Activated CD4-positive, alpha-beta T cell treated with anti-CD3 and anti-CD28 coated beads for 36 hours (primary cell): ENCODE data around the gene OR52W1. TPM values are rescaled to one million over a fixed set of nuclear protein-coding genes. Genes with fewer than 3 reads are reported as not detected.

Experiments used
- ATAC-seq: fragments of 200-7000 bp; cut with Tn5 transposase; one replicate; pipeline ENCODE4 v1.10.0; 2021; ENCODE audit warnings: mild to moderate bottlenecking, moderate library complexity
- CTCF ChIA-PET: fragments of 350-600 bp; sonication (Branson Sonifier 250); formaldehyde crosslinking; loops from one replicate; lab custom pipeline; 2021; ENCODE audit warnings: antibody characterized with exemption; lab: Charles Lee
- POLR2A ChIA-PET: fragments of 350-600 bp; sonication (Branson Sonifier 250); formaldehyde crosslinking; loops from one replicate; lab custom pipeline; 2021; ENCODE audit warnings: antibody characterized with exemption, inconsistent platforms; lab: Charles Lee
- DNase-seq: peaks from one replicate; pipeline ENCODE4 v3.0.0-alpha.2; 2020
- H3K27ac Mint-ChIP-seq: one replicate; pipeline ENCODE4 v1.8.0; 2021; ENCODE audit warnings: mixed read lengths
- H3K27me3 Mint-ChIP-seq: one replicate; pipeline ENCODE4 v1.8.0; 2021; ENCODE audit warnings: mixed read lengths
- H3K36me3 Mint-ChIP-seq: one replicate; pipeline ENCODE4 v1.8.0; 2021; ENCODE audit warnings: low read depth, mixed read lengths
- H3K4me1 Mint-ChIP-seq: one replicate; pipeline ENCODE4 v1.8.0; 2021; ENCODE audit warnings: mixed read lengths
- H3K4me3 Mint-ChIP-seq: one replicate; pipeline ENCODE4 v1.8.0; 2021; ENCODE audit warnings: mild to moderate bottlenecking, moderate library complexity, mixed read lengths
- H3K9me3 Mint-ChIP-seq: one replicate; pipeline ENCODE4 v1.8.0; 2021; ENCODE audit warnings: low read depth, mixed read lengths
- intact Hi-C, 2 experiments: fragments of 100-400 bp; cut with DNase I in 1 of 2; cut with micrococcal nuclease in 1 of 2; formaldehyde crosslinking; loops; one replicate each; pipeline versions ENCODE4 v1.14.2 to v1.15.1; 2022 to 2024; cut with DNase I, micrococcal nuclease
- total RNA-seq, 2 experiments: library from RNA; stranded (reverse); gene quantifications; one replicate each; pipeline ENCODE4 v1.2.3, GENCODE V29; 2021

The OR52W1 gene
- total RNA-seq, 2 experiments from 2014 or later = not detected

DNA sequence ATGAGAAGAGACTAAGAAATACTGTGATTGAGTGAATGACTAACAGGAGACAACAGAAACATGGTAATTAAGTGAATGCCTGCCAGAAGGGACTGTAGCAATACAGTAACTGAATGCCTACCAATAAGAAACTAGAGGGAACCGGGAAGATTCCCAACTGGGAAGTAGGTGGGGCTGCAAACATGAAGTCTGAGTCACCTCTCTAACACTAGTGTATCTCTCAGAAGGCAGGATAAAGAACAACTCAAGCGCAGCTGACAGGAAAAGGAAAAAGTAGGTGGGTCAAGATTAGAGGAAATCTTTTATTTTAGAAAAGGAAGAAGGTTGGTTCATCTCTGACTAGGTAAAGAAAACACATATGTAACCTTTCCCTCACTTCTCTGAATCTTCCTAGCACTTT is 20.3 kb downstream of the OR52W1 start:
- ChIA-PET CTCF (interaction anchor here (0.7 to 1.2 kb wide), 2 partner anchors 77 to 144 kb away, joined by 3 read pairs; no protein-coding TSS in a partner anchor), POLR2A (no interaction called here)
- Mint-ChIP-seq H3K9me3 (no peaks in the 10 kb centered on the region), H3K27me3 (no peaks in the 10 kb centered on the region), H3K4me3 (no peak overlapping the region), H3K36me3 (peaks cover 37% of the 10 kb centered on the region), H3K4me1 (peaks cover 12% of the 10 kb centered on the region), H3K27ac (no peak overlapping the region)
- intact Hi-C loops = no loop called here
- ATAC-seq = no peak
- DNase-seq = no peak

DNA sequence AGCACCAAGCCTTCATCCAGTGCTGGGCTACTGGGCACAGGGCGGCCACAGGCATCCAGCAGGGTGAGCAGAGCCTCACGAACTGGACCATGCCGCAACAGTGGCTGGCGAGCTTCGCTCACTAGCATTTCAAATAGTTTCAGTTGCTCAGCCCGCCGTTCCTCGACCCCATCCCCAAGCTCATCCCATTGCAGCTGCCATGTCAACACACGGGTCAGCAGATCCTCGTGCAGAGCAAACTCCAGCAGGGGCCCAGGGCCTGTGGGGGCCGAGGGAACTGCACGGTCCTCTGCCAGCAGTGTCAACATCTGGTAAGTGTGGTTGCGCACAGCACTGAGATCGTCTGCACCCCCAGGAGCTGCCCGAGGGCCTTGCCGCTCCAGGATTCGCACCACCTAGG is 24.8 kb downstream of the OR52W1 start:
- no peak overlapping the region for H3K4me3 Mint-ChIP-seq

DNA sequence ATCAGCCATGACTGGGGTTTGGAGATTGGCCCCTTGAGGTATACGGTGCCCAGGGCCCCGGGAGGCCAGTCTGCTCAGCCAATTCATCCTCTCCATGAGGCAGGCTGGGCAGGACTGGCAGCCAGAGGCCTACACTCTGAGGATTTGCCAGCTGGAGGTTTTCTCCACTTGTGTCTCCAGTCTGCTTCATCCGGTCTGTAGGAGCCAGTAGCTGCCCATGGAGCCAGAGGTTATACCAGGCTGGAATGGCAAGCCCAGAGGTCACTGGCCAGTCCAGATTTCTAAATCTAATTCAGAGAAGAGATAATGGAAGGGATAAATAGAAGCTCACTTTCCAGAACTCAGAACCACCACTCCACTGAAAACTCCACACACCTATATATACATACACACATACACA is 25.4 kb downstream of the OR52W1 start:
- ATAC-seq (no peak), DNase-seq (no peak)
- intact Hi-C loops = no loop called here
- no peaks in the 10 kb centered on the region for H3K9me3 Mint-ChIP-seq
- ChIA-PET CTCF (interaction anchor here (1.0 to 1.8 kb wide), 3 partner anchors 9 to 302 kb away, joined by 3 to 7 read pairs (median 4); no protein-coding TSS in a partner anchor), POLR2A (interaction anchor here (0.5 kb wide), 1 partner anchor 8 kb away, joined by 3 read pairs; no protein-coding TSS in a partner anchor)
- H3K27ac Mint-ChIP-seq = no peak overlapping the region
- peaks cover 26% of the 10 kb centered on the region for H3K4me1 Mint-ChIP-seq
- no peak overlapping the region for H3K4me3 Mint-ChIP-seq
- H3K27me3 Mint-ChIP-seq = no peaks in the 10 kb centered on the region
- H3K36me3 Mint-ChIP-seq = peaks cover 27% of the 10 kb centered on the region

More for the DNA sequence above, 24.8 kb downstream of the OR52W1 start:
- ChIA-PET POLR2A (no interaction called here), CTCF (interaction anchor here (1.0 to 1.8 kb wide), 2 partner anchors 139 to 302 kb away, joined by 3 to 7 read pairs; no protein-coding TSS in a partner anchor)
- Mint-ChIP-seq H3K4me1 (peaks cover 22% of the 10 kb centered on the region), H3K9me3 (no peaks in the 10 kb centered on the region), H3K27me3 (no peaks in the 10 kb centered on the region), H3K36me3 (peaks cover 29% of the 10 kb centered on the region), H3K27ac (no peak overlapping the region)
- DNase-seq (no peak), ATAC-seq (no peak)
- intact Hi-C loops = no loop called here

DNA sequence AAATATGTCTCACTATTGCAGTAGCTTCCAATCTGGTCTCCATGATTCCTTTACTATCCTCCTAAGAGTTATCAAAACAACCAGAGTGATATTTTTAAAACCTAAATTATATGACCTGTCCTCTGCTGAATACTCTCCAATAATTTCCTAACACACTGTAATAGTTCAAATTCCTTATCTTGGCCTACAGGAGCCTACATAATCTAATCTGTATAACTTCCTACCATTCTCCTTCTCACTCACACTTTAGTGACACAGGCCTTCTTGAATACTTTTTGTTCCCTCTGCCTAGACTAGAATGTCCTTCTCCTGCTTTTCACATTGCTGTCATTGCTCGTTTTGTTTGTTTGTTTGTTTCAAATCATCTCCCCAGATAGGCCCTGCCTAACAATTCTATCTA is 26.0 kb downstream of the OR52W1 start:
- no peaks in the 10 kb centered on the region for H3K9me3 Mint-ChIP-seq
- no peaks in the 10 kb centered on the region for H3K27me3 Mint-ChIP-seq
- H3K36me3 Mint-ChIP-seq = peaks cover 25% of the 10 kb centered on the region
- H3K4me1 Mint-ChIP-seq = peaks cover 28% of the 10 kb centered on the region
- no peak overlapping the region for H3K4me3 Mint-ChIP-seq
- no peak for ATAC-seq
- intact Hi-C loops = no loop called here
- ChIA-PET POLR2A (interaction anchor here (0.5 kb wide), 1 partner anchor 7 kb away, joined by 3 read pairs; no protein-coding TSS in a partner anchor), CTCF (interaction anchor here (1.0 to 1.1 kb wide), 2 partner anchors 10 to 301 kb away, joined by 3 to 4 read pairs; no protein-coding TSS in a partner anchor)
- H3K27ac Mint-ChIP-seq = no peak overlapping the region
- DNase-seq = no peak

DNA sequence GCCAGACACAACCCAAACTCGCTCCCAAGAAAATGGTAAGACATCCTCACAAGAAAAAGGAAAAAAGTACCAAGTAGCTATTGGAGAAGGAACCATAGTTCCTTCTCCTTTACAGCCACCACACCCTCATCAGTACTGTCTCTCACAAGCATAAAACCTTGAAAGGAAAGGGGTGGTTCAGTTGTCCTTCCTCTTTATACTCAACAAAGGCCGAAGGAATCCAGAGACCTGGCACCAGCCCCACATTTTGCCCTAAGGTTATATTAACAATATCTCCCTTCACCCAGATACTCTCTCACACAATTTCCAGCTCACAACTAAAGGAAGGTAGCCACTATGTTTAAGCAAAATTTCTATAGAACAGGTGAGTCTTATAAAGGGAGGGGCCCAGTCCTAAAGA is 26.9 kb downstream of the OR52W1 start:
- ChIA-PET CTCF (no interaction called here), POLR2A (no interaction called here)
- no peak for ATAC-seq
- DNase-seq = no peak
- no peak overlapping the region for H3K4me3 Mint-ChIP-seq
- H3K27ac Mint-ChIP-seq = no peak overlapping the region
- no peaks in the 10 kb centered on the region for H3K9me3 Mint-ChIP-seq
- H3K4me1 Mint-ChIP-seq = peaks cover 31% of the 10 kb centered on the region
- intact Hi-C loops = no loop called here
- H3K27me3 Mint-ChIP-seq = no peaks in the 10 kb centered on the region
- peaks cover 23% of the 10 kb centered on the region for H3K36me3 Mint-ChIP-seq

DNA sequence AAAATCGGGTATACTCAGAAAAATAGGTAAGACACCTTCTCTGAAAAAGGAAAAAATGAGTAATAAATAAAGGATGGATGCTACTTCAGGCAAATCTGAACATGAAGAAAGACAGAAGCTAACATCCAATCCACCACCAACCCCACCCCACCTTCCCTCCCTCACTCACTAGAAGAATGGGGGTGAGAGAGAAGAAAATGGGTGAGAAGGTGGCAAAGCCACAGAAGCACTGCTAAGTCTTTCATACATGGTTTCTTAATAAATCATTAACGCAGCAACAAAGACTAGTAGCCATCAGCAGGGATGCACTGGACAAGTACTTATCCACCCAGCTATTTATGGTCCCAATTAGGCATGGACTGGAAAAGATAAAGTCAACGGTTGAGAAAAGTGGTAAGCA is 29.5 kb downstream of the OR52W1 start:
- CTCF ChIA-PET = interaction anchor here (0.6 to 2.3 kb wide), 5 partner anchors 8 to 185 kb away, joined by 3 to 6 read pairs (median 3); no protein-coding TSS in a partner anchor
- peaks cover 10% of the 10 kb centered on the region for H3K36me3 Mint-ChIP-seq
- H3K27ac Mint-ChIP-seq = no peak overlapping the region
- no peak overlapping the region for H3K4me3 Mint-ChIP-seq
- peaks cover 49% of the 10 kb centered on the region for H3K4me1 Mint-ChIP-seq
- intact Hi-C loops = no loop called here
- H3K9me3 Mint-ChIP-seq = no peaks in the 10 kb centered on the region
- no peak for ATAC-seq
- POLR2A ChIA-PET = no interaction called here
- no peaks in the 10 kb centered on the region for H3K27me3 Mint-ChIP-seq
- DNase-seq = no peak

DNA sequence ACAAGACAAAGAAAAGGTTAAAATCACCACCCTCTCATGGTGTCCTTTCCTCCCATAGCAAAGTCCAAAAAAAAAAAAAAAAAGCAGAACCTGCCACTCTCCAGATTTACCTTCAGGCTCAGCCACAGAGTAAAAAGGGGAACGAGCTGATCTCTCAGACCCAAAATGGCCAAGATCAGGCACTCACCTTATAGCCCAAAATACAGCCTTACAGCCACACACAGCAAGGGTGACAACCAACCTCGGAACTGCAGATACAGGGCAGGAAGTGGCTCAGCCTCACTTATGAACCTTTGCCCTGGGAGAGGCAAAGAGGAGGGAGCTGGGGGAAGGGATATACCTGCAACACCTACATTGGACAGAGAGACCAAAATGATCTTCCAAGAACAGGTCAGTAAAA is 30.9 kb downstream of the OR52W1 start:
- CTCF ChIA-PET = interaction anchor here (0.6 to 1.2 kb wide), 5 partner anchors 21 to 1105 kb away, joined by 3 to 7 read pairs (median 4); partner anchors contain the start of gene TRIM5
- no peak overlapping the region for H3K4me3 Mint-ChIP-seq
- no peaks in the 10 kb centered on the region for H3K27me3 Mint-ChIP-seq
- POLR2A ChIA-PET = interaction anchor here (0.6 kb wide), 1 partner anchor 61 kb away, joined by 4 read pairs; no protein-coding TSS in a partner anchor
- DNase-seq (no peak), ATAC-seq (no peak)
- intact Hi-C loops = loop anchor here (5.0 to 10.0 kb wide), 4 partner anchors 515 to 1282 kb away; partner anchors contain the start of genes PPFIBP2 (in 1 of the 2), TRIM22 (in 1 of the 2), TRIM34 (in 1 of the 2) and TRIM5 (in 1 of the 2)
- peaks cover 53% of the 10 kb centered on the region for H3K4me1 Mint-ChIP-seq
- H3K27ac Mint-ChIP-seq = no peak overlapping the region
- H3K9me3 Mint-ChIP-seq = no peaks in the 10 kb centered on the region
- peaks cover 8% of the 10 kb centered on the region for H3K36me3 Mint-ChIP-seq

DNA sequence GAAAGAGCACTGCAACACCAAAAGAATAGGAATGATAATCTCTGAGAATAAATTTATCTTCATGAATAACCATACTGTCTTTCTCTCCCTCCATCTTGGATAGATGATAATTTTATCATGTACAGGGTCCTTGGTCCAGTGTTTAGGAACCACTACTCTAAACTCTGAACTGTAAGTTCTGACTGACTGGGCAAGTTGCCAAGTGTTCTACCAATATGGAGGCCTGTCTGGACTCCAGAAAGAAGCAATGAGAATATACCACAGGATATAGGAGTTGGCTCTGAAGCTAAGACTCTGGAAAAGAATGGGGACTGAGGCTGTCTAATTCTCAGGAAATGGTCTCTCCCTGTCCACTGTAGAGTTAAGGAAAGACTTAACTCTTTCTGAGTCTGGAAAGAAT is 33.9 kb downstream of the OR52W1 start:
- Mint-ChIP-seq H3K27me3 (no peaks in the 10 kb centered on the region), H3K36me3 (no peaks in the 10 kb centered on the region), H3K27ac (no peak overlapping the region), H3K9me3 (no peaks in the 10 kb centered on the region), H3K4me3 (peak overlapping the region; percentile 30), H3K4me1 (peaks cover 48% of the 10 kb centered on the region)
- DNase-seq (no peak), ATAC-seq (no peak)
- intact Hi-C loops = loop anchor here (5.0 to 10.0 kb wide), 4 partner anchors 512 to 1279 kb away; partner anchors contain the start of genes PPFIBP2 (in 1 of the 2), TRIM22 (in 1 of the 2), TRIM34 (in 1 of the 2) and TRIM5 (in 1 of the 2)
- CTCF ChIA-PET = interaction anchor here (0.6 to 1.4 kb wide), 2 partner anchors 85 to 249 kb away, joined by 3 read pairs; partner anchors contain the start of gene TIMM10B
- POLR2A ChIA-PET = interaction anchor here (0.7 kb wide), 1 partner anchor 8 kb away, joined by 3 read pairs; no protein-coding TSS in a partner anchor

DNA sequence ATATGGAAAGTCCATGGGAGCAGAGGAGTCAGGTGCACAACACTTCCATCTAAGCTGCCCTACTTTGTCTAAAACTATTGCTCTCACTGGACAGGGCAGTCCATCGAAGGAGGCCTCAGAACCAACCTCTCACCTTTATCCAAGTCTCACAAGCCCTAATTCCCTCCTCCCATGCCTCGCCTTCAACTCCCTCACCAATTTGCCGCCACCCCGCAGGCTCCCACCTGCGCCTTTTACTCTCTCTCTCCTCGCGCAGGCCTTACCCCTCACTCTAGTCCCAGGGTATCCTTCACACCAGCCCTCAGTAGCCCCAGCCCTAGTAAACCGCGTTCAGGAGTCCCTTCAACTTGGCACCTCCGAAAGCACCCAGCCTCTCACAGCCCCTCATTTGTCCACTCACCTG is 35.0 kb downstream of the OR52W1 start:
- Mint-ChIP-seq H3K4me1 (peaks cover 45% of the 10 kb centered on the region), H3K36me3 (no peaks in the 10 kb centered on the region), H3K4me3 (peak overlapping the region; percentile 95), H3K27me3 (no peaks in the 10 kb centered on the region), H3K27ac (peak overlapping the region; percentile 93), H3K9me3 (no peaks in the 10 kb centered on the region)
- DNase-seq (no peak), ATAC-seq (no peak)
- POLR2A ChIA-PET = interaction anchor here (1.0 to 1.3 kb wide), 2 partner anchors 169 to 248 kb away, joined by 3 read pairs; partner anchors contain the start of gene TIMM10B
- intact Hi-C loops = loop anchor here (1.0 to 10.0 kb wide), 16 partner anchors 86 to 1753 kb away; partner anchors contain the start of genes APBB1 (in 2 of the 2), ARFIP2 (in 2 of the 2), SMPD1 (in 2 of the 2) and TIMM10B (in 2 of the 2)
- CTCF ChIA-PET = interaction anchor here (0.6 to 1.6 kb wide), 6 partner anchors 16 to 248 kb away, joined by 3 to 4 read pairs (median 4); partner anchors contain the start of gene TIMM10B

DNA sequence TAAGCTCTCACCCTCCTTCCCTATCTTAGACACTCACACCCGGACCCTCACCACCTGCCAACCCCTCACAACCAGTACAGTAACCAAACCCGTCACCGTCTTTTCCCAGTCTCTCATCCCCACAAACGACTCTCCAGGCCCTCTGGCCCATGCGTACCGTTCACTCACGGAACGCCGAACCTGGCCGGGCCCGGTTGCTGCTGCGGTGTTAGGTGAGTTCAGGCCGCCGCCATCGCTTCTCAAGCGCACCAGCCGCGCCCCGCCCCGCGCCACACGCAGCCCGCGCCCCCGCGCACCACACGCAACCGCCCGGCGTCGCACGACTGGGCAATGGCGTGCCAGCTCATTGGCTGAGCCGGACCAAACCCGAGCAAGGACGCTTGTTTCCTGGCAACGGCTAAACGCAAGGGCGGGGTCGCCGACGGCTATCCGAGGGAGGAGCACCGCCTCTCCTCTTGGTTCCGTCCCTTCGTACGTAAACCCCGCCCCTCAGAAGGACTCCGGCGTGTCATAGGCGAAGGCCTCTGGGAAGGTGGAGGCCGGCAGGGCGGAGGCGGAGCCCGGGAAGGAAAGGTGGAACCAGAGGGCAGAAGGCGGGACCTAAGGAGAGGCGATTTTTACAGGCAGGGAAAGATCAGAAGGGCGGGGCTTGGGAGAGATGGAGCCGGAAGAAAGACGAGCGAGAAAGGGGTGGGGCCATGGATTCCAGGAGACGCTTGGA is 35.5 kb downstream of the OR52W1 start, which contains the start of gene FHIP1B:
FHIP1B (minus strand) TSS at position 250 of the 721 bp plus-strand sequence. CDS start 10,120 bp downstream, outside the sequence.
- CTCF ChIA-PET = interaction anchor here (0.6 to 1.6 kb wide), 7 partner anchors 16 to 247 kb away, joined by 3 to 4 read pairs (median 4); partner anchors contain the start of gene TIMM10B
- Mint-ChIP-seq H3K4me3 (peak within 1 kb of the TSS; percentile 95), H3K9me3 (no peaks in the 10 kb centered on the region), H3K4me1 (peaks cover 39% of the 10 kb centered on the region), H3K27me3 (no peaks in the 10 kb centered on the region), H3K27ac (peak within 1 kb of the TSS; percentile 93), H3K36me3 (no peaks in the 10 kb centered on the region)
- intact Hi-C loops = loop anchor here (1.0 to 10.0 kb wide), 16 partner anchors 86 to 1752 kb away; partner anchors contain the start of genes APBB1 (in 2 of the 2), ARFIP2 (in 2 of the 2), SMPD1 (in 2 of the 2) and TIMM10B (in 2 of the 2)
- DNase-seq (peak; percentile 100), ATAC-seq (peak; percentile 95)
- POLR2A ChIA-PET = interaction anchor here (1.0 to 1.3 kb wide), 2 partner anchors 168 to 247 kb away, joined by 3 read pairs; partner anchors contain the start of gene TIMM10B
